ENCODE data around the gene TTLL10.

The TTLL10 gene, protein sequence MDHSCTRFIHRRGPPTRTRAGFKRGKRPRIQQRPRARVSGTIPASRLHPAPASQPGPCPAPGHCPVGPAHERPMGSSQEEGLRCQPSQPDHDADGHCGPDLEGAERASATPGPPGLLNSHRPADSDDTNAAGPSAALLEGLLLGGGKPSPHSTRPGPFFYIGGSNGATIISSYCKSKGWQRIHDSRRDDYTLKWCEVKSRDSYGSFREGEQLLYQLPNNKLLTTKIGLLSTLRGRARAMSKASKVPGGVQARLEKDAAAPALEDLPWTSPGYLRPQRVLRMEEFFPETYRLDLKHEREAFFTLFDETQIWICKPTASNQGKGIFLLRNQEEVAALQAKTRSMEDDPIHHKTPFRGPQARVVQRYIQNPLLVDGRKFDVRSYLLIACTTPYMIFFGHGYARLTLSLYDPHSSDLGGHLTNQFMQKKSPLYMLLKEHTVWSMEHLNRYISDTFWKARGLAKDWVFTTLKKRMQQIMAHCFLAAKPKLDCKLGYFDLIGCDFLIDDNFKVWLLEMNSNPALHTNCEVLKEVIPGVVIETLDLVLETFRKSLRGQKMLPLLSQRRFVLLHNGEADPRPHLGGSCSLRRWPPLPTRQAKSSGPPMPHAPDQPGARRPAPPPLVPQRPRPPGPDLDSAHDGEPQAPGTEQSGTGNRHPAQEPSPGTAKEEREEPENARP
- total RNA-seq = 0 to 0.20 reads per million in 2 donors

DNA sequence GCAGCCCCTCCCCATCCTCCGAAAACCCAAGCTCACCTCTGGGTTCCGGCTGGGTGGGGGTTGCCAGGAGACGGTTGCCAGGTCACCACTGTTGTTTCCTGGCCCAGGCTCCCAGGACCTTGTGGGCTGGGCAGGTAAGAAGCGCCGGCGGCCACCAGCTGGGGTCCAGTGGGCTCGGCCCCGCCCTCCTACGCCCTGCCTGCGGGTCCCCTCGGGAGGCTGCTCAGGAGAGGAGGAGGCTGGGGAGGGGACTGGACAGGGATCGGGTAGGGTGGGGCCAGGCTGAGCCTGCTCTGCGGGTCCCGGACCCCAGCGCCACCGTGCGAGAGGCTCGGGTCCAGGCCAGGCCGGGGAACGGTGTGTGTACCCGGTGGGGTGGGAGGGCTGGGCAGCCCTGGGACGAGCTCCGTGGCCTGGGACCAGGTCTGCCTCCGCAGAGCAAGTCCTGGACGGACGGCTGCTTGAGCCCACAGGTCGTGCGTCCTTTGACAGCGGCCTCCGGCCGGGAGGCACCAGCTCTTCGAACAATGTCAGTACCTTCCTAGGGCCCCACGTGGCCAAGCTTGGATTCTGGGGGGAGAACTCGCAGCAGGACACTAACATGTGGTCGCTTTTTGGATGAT is at the start of gene TTLL10:
Gene TTLL10, plus strand, starts transcription at position 88 of the 623 bp plus-strand sequence. CDS start 5,336 bp downstream, outside the sequence.
- DNase-seq = peak in 3 of 5 experiments; percentile 40 to 55 (median 53)

DNA sequence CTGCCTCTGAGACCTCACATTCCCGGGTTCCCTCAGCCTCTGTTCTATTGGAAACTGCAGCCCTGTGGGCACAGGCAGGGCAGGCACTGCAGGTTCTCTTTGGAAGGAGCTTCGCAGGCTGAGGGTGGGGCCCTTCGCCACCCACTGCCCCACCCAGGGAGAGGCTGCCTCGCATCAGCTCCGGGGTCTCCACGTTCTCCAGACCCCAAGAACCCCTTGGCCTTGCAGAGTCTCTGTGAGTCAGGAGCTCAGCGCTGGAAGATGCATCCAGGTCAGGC is 49.2 kb upstream of the TTLL10 start:
- no peak for DNase-seq

DNA sequence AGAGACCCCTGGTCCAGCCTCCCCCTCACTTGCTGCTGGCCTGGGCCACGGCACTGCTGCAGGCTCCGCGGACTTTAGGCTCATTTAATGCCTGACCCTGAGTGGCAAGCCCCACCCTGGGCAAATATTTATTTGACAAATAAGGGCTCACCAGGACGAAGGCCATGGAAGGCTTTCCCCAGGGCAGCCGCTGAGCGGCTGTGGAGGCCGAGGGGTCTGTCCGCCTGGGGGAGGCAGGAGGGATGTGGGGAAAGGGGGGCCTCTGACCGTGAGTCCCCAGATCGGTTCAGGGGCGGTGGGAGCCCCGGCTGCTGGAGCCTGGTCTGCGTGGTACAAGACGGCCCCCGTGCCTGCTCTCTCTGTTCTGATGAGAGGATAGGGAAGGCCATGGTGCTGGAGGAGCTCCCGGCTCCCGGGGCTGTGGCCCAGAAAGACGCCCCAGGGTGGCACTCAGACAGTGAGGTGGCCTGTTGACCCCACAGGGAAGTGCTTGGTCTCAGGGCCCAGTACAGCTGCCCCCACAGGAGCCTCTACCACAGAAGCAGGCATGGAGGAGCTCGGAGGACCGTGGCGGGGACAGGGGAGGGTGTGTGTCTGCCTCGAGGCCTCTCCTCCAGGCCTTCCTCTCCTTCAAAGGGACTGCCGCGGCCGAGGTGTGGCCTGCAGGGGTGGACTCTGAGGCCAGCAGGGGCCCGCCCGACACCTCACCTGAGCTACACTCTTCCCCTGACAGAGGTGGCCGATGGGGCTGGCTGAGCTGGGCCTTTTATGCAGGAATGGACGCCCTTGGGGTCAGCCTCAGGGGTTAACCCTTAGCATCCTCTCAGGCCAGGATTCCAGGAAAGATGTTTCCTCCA is 48.7 kb upstream of the TTLL10 start:
- DNase-seq = no peak

DNA sequence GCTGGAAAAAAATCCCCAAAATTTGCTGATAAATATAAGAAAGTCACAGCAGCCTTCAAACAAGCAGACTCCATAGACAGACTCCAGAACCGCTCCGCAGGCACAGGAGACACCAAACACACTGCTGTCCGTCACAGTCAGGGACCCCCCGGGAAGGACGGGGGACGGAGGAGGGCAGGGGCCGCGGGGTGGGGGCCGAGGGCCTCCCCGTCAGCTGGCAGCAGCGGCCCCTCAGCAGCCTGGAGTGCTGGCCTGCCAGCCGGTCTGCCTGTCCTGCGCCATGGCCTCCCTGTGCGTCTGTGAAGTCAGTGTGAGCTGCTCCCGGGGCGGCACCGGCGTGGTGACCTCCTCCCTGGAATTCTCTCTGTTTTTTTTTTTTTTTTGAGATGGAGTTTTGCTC is 47.7 kb upstream of the TTLL10 start:
- no peak for DNase-seq

DNA sequence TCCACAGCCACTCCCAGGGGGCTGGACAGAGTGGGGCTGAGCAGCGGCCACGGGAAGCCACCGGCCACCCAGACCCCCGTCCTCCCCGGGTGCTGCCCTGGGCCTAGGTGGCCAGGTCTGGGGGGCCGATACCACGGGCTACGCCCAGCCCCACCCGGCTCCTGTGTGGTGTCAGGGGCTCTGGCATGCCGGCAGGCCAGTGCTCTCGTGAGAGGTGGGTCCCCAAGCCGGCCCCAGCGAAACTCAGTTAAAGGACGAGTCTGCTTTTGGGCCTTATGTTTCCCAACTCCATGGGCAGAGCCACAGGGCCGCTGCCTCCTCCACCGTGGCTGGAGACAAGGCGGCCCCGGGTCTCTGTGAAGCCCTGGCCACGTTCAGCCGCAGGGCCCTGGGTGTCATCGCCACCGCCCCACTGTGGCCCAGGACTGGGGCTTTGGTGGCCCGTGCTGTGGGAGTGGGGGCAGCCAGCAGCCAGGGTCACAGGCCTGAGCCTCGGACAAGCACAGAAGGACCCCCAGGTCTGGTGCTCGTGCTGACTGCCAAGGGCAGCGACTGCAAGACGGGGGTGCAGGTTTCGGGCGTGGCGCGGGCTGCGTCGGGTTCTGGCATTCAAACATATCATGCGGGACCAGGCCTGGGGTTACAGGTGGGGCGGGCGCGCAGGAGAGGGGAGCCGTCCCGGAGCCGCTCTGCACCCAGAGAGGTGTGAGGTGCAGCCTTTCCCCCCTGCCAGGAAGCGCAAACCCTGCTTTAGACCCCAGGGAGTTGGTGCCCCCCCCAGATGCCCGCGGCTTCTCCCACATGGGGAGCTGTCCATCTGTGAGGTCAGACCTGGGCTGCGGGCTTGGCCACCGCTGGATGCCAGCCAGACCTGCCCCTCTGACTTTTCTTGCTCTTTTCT is 45.9 kb upstream of the TTLL10 start:
- no peak for DNase-seq

DNA sequence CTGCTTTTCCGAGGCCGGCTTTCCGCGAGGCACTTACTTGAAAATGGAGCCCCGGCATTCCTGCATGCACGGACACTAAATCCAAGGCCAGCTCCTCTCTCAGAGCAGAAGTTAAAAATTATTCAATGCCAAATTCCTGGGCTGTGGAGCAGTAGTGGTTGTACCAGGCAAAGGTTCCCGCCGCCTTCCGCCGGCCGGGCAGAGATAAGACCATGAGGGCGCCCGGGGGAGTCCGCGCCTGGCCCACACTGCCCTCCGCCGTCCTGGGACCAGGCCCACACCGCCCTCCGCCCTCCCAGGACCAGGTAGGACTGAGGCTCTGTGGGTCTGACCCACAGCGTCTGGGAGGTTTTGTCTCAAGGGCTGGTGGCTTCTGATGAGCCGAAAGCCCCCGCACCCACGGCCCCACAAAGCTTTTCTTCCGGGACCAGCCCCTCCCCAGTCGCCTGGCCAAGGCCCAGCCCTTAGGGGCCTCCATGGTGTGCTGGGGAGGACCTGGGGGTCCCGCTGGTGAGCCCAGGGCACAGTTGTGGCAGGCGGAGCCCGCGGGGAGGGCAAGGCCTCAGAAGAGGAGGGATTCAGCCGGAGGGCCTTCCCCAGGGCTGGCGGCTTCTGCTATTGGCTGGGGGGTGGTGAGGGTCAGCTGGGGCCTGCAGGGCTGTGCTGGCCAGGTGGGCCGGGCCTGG is 45.1 kb upstream of the TTLL10 start:
- DNase-seq = no peak

DNA sequence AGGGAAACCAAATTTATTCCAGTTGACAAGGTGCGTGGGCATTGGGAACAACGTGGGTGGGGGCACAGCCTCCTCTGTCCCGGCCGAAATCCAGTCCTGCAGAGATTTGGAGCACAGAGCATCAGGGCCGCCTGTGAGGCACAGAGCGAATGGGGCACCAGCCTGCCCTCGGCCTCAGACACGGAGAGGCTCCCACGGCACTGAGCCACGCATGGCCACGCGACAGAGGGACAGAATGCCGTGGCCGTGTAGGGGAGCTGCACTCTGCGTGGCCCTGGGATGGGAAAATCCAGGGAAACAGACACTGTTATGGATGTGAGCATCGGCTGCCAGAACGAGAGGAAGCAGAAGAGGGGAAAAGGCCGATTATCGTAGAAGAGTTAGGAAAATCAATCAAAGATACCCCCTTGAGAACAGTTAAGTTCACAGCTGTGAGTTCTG is 44.3 kb upstream of the TTLL10 start:
- no peak for DNase-seq

DNA sequence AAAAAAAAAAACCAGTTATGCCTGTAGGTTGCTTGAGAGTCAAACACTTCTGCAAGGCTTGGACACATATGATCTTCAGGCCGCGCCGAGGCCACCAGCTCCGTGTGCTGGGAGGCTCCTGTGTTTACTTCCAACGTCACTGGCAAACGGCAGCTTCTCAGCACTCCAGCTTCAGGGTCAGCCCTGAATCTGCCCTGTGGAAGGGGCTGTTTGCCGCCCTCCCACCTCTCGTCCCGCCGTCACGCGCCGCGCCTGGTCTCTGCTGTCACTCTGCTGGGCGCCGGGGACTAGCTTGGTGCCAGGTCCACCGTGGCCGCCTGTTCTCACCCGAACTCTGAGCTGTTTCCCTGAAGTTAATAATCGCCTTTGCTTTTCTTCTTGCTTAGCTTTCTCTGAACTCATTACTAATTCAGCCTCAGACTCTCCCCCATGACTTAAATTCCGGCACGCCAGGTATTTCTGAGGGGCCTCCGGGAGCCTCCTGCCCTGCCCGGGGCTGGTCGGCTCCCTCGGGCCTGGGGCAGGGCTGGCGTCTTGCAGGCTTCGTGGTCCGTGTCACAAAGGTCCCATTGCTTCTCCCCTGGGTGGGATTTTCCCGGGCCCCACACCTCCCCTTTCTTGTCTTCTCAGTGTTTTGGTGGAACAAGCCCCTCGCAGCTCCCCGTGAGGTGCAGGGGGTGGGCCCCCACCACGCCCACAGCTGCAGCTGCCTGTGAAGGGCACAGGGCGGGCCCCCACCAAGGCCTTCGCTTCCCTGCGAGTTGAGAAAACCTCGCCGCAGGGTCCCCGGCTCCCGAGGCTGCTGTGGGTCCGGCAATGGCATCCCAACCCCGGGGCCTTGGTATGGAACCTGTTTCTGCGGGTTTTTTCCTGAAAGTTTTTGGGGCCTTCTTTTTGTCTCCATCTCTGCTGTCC is 43.2 kb upstream of the TTLL10 start:
- no peak for DNase-seq

DNA sequence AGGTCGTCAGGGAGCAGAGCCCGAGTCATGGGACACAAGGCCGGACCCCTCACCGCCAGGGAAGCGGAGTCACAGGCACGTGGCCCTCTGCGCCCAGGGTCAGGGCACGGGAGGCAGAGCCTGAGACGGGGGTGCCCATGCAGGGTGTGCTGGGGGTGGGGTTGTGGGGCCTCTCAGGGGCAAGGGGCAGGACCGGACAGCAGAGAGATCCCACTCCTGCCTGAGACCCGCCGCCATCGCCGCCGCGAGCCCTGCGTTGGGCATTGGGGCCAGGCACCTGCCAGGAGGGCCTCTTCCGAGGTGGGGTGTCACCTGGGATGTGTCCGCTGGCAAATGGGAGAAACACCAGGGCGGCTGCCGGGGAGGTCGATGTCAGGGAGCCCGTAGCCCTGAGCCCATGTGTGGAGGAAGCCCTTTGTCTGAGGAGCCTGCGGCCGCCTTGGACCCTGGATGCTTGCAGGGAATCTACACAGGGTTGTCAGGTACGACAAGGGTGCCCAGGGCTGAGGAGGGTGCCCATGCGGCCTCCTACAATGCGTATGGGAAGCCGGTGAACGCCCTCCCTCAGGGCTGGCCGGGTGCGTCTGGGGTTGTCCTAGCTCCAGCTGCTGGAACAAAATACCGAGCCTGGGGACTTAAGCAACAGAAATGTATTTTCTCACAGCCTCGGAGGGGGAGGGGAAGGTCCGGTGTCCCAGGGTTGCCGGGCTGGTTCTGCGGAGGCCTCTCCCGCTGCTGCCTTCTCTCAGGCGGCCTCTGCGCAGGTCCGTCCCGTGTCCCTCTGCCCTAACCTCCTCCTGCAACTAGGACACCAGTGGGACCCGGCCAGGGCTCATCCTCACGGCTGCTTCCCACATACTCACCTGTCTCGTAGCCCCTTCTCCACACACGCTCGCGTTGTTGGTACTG is 41.4 kb upstream of the TTLL10 start:
- no peak for DNase-seq

DNA sequence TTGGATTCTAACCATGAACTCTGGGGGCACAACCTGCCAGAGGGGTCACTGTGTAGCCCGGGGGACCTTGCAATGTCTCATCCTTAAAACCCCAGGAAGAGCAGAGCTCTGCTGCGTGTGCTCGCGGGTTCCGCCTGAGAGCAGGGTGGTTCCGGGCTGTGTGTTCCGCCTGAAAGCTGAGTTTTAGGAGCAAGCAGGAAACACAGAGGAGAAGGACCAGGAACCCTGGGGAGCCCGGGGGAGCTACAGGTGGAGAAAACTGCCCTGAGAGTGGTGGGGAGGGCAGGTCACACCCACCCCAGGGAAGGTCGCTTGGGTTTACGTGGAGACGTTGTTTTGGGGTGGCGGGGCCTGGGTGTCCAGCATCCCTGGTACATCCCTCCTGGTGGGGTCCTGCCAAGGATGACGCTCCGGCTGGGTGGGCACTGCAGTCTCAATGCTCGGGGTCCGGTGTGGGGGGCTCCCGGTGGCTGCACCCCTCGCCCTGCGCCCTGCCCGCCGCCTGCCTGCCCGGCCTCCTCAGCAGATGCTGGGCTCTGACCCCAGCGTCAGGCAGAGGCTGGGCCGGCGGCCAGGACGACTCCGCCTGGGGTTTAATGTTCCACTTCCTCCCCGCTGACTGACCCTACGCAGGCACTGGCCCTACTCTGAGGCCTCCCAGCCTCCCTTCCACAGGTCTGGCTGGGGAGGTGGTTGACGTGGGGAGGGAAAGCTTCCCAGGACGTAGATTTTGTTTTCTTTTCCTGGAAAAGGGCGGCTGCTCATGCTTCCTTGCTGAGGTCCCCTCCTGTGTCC is 40.5 kb upstream of the TTLL10 start:
- DNase-seq = no peak

DNA sequence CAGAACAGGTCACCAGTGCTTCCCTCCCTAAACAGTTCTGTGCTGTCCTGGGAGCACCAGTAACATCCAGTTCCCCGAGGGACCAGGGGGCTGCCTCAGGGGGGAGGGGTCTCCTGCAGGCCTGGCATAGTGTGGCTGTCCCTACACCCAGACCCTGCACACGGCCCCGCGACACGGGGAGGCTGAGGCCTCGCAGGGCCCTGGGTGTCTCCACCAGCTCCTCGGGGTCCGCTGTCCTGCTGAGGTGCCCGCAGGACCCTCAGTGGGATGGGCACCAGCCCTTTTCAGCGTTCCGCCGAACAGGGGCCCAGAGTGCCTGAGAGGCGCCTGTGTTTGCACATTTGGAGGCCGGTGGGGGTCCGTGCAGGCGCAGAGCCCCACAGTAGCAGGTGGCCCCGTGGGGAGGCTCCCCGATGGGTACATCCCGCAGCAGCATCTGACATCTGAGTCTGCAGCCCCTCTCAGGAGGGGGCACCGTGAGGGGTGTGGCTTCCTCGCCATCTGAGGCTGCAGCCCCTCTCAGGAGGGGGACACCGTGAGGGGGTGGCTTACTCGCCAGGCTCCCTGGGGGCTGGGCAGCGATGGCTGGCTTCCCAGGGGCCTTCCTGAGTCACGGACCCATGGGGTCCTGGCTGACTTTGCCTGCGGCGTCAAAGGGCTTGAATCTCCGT is 39.2 kb upstream of the TTLL10 start:
- no peak for DNase-seq

DNA sequence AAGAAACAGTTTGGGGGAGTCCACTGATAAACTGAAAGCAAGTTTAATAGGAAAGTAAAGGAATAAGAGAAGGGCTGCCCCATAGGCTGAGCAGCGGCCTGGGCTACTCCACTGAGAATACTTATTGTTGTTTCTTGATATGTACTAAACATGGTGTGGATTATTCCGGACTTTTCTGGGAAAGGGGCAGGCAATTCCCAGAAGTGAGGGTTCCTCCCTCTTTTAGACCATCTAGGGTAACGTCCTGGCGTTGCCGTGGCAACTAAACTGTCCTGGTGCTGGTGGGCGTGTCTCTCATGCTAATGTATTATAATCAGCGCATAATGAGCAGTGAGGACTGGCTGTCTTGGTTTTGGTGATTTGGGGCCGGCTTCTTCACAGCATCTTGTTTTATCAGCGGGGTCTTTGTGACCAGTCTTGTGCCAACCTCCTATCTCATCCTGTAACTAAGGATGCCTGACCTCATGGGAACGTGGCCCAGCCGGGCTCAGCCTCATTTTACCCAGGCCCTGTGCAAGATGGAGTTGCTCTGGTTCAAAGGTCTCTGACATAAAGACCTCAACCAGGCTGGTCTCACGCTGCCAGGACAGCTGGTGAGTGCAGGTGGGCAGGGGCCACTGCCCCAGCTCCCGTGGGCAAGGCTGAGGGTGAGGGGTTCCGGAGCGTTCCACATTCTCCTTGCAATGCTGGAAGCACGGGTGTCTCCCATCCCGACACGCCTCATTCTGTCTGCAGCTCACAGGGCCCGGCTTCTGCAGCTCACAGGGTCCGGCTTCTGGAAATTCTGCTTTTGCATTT is 38.1 kb upstream of the TTLL10 start:
- DNase-seq = no peak

DNA sequence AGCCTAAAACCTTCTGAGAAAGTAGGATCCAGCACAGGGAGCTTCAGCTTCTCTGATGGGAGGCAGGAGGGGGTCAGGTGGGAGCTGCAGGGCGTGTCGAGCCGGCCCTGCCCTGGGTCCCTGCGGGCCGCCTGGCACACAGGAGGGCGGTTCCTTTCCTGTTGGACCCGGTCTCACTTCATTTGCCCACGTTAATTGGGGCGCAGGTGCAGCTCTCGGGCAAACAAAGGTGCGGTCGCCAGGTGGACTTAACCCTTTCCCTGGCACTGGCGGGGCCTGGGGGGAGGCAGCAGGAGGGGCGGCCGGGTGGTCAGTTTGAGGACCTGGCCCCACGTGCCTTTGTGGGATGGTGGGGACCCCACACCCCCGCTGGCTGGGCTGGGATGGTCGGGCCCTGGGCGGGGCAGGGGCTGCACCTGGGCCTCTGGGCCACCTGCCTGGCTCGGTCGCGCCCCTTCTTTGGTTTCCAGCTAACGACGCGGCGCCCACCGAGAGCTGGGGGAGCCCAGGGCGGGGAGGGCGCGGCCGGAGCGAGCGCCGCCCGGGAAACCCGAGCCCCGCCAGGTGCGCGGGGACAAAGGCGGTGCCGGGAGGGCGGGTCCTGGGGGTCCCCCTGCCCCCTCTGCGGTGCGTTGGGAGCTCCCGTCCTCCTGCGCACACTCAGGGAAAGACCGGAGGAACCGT is 37.0 kb upstream of the TTLL10 start:
- DNase-seq = no peak

DNA sequence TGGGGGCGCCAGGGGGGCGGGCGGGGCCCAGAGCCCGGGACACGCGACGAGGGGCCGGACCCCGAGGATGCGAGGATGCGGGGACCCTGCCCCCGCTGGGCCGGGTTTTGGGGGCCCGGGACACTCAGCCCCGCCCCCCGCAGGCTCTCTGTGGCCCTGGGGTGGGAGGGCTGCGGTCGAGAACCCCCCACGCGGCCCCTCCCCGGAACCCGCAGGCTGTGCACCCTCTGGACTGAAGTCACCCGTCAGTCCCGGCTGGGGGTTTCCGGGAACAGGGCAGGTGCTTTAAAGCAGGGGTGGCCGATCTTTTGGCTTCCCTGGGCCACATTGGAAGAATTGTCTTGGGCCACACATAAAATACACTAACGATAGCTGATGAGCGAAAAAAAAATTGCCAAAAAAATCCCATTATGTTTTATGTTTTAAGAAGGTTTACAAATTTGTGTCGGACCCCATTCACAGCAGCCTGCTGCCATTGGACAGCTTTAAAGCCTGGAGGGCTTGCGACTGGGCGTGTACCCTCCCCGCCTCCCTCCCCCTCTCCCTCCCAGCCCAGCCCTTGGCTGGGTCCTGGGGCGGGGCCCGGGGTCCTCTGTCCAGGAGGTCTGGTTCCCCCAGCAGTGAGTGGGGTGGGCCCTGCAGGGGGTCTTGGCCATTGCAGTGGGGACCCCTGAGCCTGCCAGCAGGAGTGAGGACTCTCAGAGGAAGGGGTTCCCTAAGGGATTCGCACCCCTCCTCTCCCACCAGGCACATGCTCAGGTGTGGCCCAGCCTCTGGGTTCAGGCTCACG is 36.2 kb upstream of the TTLL10 start:
- peak; percentile 40 to 73 (median 64) for DNase-seq

DNA sequence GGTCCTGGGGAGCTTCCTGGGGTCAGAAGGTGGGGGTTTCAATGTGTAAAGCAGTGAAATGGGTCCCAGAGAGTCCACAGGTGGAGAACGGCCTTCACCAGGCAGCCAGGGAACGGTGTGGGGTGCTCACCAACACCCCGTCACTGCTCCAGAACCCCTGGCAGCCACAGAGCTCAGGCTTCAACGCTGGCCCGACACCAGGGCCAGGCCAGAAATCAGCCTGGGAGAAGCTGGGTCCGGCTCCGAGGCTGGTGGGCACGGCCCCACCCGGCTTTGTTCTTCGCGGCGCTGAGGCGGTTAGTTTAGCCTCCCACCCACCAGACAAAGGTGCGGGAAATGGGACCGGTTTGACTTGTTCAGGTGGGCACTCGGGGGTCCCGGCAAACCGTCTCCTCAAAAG is 33.0 kb upstream of the TTLL10 start:
- no peak for DNase-seq
